RWPE1 (cell line): ENCODE data around the gene FEN1.

ENCODE experiments used
- CTCF ChIA-PET: fragments of 350-600 bp; sonication (Branson Sonifier 250); formaldehyde crosslinking; extraction: SDS; loops from one replicate; lab custom pipeline; 2021; lab: Yijun Ruan, JAX
- POLR2A ChIA-PET: fragments of 400-600 bp; formaldehyde crosslinking; extraction: SDS; loops from one replicate; lab custom pipeline; 2020; ENCODE audit warnings: antibody characterized with exemption; ENCODE audit not compliant: low non-redundant PET; lab: Yijun Ruan, JAX
- DNase-seq: peaks from one replicate; pipeline ENCODE4 v3.0.0; 2012; ENCODE audit warnings: low spot score
- H3K27ac ChIP-seq: fragments of 450-650 bp; 2 replicates; pipeline ENCODE4 v1.5.1; 2017
- CTCF ChIP-seq: fragments of 450-650 bp; conservative IDR thresholded peaks from 2 replicates; pipeline ENCODE4 v1.5.1; 2017; ENCODE audit warnings: low read depth, mild to moderate bottlenecking

FEN1 gene

GRCh38 chr11:61756147-61756451 lies 36.6 kb upstream of the FEN1 start:
- POLR2A ChIA-PET = no interaction called here
- H3K27ac ChIP-seq = no peak overlapping the region
- TF ChIP-seq CTCF = no peak
- no peak for DNase-seq
- CTCF ChIA-PET = interaction anchor here (0.7 to 0.9 kb wide), 2 partner anchors 213 to 326 kb away, joined by 3 to 5 read pairs; no protein-coding TSS in a partner anchor

DNA sequence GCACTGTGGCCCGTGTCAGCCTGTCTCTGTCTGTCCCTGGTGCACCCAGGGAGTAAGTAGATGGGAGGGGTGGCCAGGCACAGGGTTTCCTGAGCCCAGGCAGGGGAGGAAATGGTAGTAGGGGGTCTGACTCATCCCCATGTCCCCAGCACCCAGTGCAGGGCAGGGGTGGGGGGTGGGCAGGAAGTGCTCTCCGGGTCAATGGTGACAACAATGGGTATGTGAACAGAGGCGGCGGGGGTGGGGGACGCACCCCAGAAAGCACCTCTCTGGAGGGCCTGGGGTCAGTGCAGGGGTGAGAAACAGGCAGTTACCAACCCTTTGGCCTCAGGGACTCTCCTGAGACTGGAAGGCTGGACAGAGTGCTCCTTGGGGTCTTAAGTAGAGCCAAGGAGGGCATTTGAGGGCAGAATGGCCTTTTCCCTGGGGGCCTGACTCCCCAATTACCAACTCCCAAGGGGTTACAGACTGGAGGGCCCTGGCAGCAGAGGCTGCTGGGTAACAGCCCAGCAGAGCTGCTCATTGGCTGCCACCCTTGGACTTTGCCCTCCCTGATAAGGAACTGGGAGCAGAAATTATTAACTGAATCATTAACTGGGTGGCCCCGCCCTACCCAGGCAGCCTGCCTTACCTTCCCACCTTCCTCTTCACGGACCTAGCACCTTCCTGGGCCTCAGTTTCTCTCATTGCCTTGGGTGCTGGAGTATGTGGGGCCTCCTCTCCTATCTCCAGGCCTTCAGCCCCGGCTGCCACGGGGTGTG lies 36.1 kb upstream of the FEN1 start:
- CTCF ChIA-PET = interaction anchor here (0.6 to 1.3 kb wide), 4 partner anchors 9 to 309 kb away, joined by 3 to 7 read pairs (median 4); no protein-coding TSS in a partner anchor
- POLR2A ChIA-PET = no interaction called here
- no peak for DNase-seq
- no peak overlapping the region for H3K27ac ChIP-seq
- no peak for TF ChIP-seq CTCF

- CTCF ChIA-PET = interaction anchor here (0.6 to 1.3 kb wide), 2 partner anchors 9 to 107 kb away, joined by 3 to 7 read pairs; no protein-coding TSS in a partner anchor
- TF ChIP-seq CTCF = no peak
- H3K27ac ChIP-seq = no peak overlapping the region
- no peak for DNase-seq
- POLR2A ChIA-PET = no interaction called here
Observed at GRCh38 chr11:61757213-61757862, 35.4 kb upstream of the FEN1 start.

DNA sequence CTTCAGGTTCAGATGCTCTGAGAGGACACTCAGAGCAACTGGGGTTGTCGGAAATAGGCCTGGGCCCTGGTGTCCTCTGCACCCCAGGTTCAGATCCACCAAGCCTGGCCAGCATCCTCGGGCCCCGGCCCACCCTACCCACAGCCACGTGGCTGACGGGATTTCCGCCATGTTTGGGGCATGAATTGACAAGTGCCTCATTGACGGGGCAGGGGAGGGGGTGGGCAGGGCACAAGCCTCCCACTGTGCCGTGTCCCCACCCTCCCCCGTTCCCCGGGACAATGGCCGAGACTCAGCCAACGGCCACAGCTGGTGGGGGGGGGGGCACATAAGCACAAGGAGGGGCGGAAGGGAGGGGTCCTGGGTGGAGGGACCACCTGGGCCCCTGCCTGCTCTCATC lies 31.8 kb upstream of the FEN1 start:
- no peak for TF ChIP-seq CTCF
- ChIA-PET POLR2A (no interaction called here), CTCF (no interaction called here)
- no peak for DNase-seq
- no peak overlapping the region for H3K27ac ChIP-seq

DNA sequence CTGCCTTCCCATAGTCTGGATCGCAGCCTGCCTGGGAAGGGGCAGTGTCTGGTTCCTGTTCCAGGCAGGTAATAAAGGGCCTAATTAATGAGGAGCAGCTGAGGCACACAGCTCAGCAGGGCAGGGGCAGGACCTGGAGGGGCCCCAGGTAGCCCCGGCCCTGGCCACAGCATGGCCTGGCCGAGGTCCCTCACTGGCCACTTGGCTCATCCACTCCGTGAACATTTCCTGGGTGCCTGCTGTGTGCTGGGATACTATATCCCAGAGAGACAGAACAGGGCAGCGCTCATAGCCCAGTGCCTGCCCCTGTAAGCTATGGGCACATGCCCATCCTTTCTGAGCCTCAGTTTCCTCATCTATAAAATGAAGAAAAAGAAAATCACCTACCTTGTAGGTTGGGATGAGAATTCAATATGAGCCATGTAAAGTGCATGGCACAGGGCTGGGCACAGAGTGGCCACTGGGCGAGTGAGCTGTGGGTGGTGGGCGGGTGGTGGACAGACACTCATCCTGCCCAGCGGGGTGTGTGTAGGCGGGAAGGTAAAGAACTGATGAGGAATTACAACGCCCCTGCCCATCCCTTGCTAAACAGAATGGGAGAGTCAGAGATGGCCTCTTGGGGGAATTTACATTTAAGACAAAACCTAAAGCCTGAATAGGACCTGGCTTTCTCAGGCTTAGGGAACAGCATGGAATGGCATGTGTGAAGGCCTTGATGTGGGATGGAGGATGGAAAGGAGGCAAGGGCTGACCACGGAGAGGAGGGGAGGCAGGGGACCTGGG lies 31.1 kb upstream of the FEN1 start:
- no peak overlapping the region for H3K27ac ChIP-seq
- no peak for TF ChIP-seq CTCF
- POLR2A ChIA-PET = no interaction called here
- CTCF ChIA-PET = interaction anchor here (0.5 to 1.4 kb wide), 2 partner anchors 28 to 1198 kb away, joined by 3 to 4 read pairs; no protein-coding TSS in a partner anchor
- DNase-seq = no peak

DNA sequence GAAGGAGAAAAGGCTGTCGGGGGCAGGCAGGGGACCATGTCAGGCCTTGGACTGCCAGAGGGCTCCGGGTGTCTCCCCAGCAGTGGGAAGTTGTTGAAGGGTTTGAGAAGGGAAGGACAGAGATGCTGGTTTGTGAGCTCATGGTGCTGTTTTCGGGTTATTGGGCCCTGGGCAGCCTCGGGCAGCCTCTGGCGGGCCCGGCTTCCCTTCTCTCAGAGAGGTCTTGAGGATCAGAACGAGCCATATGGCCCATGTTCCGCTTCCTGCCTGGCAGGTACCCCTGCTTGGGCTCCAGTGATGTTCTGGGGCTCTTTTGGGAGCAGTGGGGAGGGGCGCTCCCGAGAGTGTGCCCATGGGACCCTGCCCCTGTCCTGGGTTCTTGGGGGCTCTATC lies 30.5 kb upstream of the FEN1 start:
- DNase-seq = no peak
- ChIA-PET POLR2A (no interaction called here), CTCF (interaction anchor here (0.5 to 1.4 kb wide), 2 partner anchors 29 to 1198 kb away, joined by 3 to 4 read pairs; no protein-coding TSS in a partner anchor)
- H3K27ac ChIP-seq = no peak overlapping the region
- TF ChIP-seq CTCF = no peak
